Smooth muscle cell (in vitro differentiated cells): ENCODE data around the gene HDGFL3. TPM values are rescaled to one million over a fixed set of nuclear protein-coding genes. Genes with fewer than 3 reads are reported as not detected.

Experiments
- DNase-seq: peaks from one replicate; lab custom pipeline; 2025; ENCODE audit not compliant: unreplicated experiment; lab: John Stamatoyannopoulos, UW
- H2AFZ ChIP-seq: fragments of 200-600 bp; sonication (generic); 2 replicates; pipeline ENCODE4 v1.6.0; 2016; ENCODE audit warnings: antibody characterized with exemption, low read depth, mild to moderate bottlenecking
- H3F3A ChIP-seq: fragments of 200-600 bp; sonication (generic); 2 replicates; pipeline ENCODE4 v1.6.0; 2017; ENCODE audit warnings: antibody characterized with exemption, low read depth
- H3K27ac ChIP-seq: fragments of 200-600 bp; sonication (generic); 2 replicates; pipeline ENCODE4 v1.5.1; 2016; ENCODE audit warnings: low read depth, mild to moderate bottlenecking
- H3K27me3 ChIP-seq: fragments of 200-600 bp; sonication (generic); 2 replicates; pipeline ENCODE4 v1.6.1; 2016; ENCODE audit warnings: low read depth, mild to moderate bottlenecking
- H3K36me3 ChIP-seq: fragments of 200-600 bp; sonication (generic); 2 replicates; pipeline ENCODE4 v1.5.1; 2016; ENCODE audit warnings: low read depth
- H3K4me1 ChIP-seq: fragments of 200-600 bp; sonication (generic); 2 replicates; pipeline ENCODE4 v1.5.1; 2016; ENCODE audit warnings: low read depth
- H3K4me2 ChIP-seq: fragments of 200-600 bp; sonication (generic); 2 replicates; pipeline ENCODE4 v1.6.0; 2016; ENCODE audit warnings: mild to moderate bottlenecking
- H3K4me3 ChIP-seq: fragments of 200-600 bp; sonication (generic); 2 replicates; pipeline ENCODE4 v1.5.1; 2016; ENCODE audit warnings: mild to moderate bottlenecking
- H3K79me2 ChIP-seq: fragments of 200-600 bp; sonication (generic); 2 replicates; pipeline ENCODE4 v1.6.0; 2016; ENCODE audit warnings: low read depth, mild to moderate bottlenecking
- H3K9ac ChIP-seq: fragments of 200-600 bp; sonication (generic); 2 replicates; pipeline ENCODE4 v1.6.0; 2016; ENCODE audit warnings: low read depth
- H3K9me3 ChIP-seq: fragments of 200-600 bp; sonication (generic); replicated peaks from 2 replicates; pipeline ENCODE4 v1.5.1; 2016; ENCODE audit warnings: low read depth
- H4K20me1 ChIP-seq: fragments of 200-600 bp; sonication (generic); 2 replicates; pipeline ENCODE4 v1.6.0; 2016; ENCODE audit warnings: low read depth
- CTCF ChIP-seq: fragments of 200-600 bp; sonication (generic); IDR thresholded peaks from 2 replicates; pipeline ENCODE4 v1.5.1; 2017; ENCODE audit warnings: borderline replicate concordance, mild to moderate bottlenecking, antibody characterized with exemption; ENCODE audit not compliant: insufficient read depth, poor library complexity, severe bottlenecking
- WGBS: methylation state at CpG from one replicate; pipeline ENCODE4 v1.1.7; 2016; ENCODE audit warnings: low lambda C conversion rate; 5-methylcytosine and 5-hydroxymethylcytosine counted together
- polyA plus RNA-seq: library from polyadenylated mRNA; unstranded; fragments of >200 nt; fragmentation: Nextera tagmentation; extraction: Ambion mirVana; gene quantifications from 2 replicates; pipeline ENCODE4 v1.2.1, GENCODE V29; 2016
- total RNA-seq: library from RNA; depleted of rRNA; stranded (reverse); fragments of >200 nt; gene quantifications from 2 replicates; pipeline ENCODE4 v1.2.3, GENCODE V29; 2014

The HDGFL3 gene
- total and polyA plus RNA-seq, 2 experiments from 2014 or later: 36.2 to 62.5 TPM

DNA sequence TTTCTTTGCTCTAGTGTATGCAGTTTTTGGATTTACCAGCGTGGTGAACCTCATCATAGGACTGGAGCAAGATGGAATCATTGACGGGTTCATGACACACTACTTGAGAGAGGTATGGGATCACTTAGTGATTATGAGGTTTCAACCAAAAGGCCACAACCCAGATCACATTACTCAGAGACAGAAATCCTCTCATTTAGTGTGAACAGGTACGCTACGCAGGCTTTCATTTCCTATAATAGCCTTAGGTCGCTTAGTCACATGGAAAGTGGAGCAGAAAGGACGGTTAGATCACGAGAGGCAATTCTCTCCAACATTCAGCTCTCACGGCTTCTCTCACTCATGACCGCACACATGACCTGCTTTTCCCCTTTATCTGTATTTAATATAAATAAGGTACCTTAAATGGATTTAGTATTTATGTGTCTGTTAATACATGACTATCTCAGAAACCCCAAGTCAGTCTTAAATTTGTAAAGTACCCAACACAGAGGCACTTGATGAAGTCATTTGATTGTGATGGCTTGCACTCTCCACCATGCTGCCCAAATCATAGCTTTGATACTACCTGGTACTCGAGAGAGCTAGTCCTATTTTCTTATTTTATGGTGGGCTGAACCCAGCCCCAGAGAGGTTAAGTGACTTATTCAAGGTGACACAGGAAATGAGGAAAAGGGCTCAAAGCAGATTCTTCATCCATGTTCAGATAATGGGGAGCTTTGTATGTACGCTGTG, 91.6 kb downstream of the HDGFL3 start:
- Histone ChIP-seq H3K4me1 (no peaks in the 10 kb centered on the region), H3K4me3 (no peak overlapping the region), H2AFZ (no peak overlapping the region), H3F3A (no peaks in the 10 kb centered on the region), H4K20me1 (no peaks in the 10 kb centered on the region), H3K79me2 (no peaks in the 10 kb centered on the region), H3K27me3 (no peaks in the 10 kb centered on the region), H3K9ac (no peak overlapping the region), H3K27ac (no peak overlapping the region), H3K4me2 (no peak overlapping the region), H3K36me3 (no peaks in the 10 kb centered on the region), H3K9me3 (no peaks in the 10 kb centered on the region)
- TF ChIP-seq CTCF: no peak
- DNase-seq: no peak
- 89% methylated on average over 11 of the region's 11 CpGs for WGBS

GRCh38 chr15:83115410-83115809, 92.2 kb downstream of the HDGFL3 start:
- H3K9me3 ChIP-seq: no peaks in the 10 kb centered on the region

DNA sequence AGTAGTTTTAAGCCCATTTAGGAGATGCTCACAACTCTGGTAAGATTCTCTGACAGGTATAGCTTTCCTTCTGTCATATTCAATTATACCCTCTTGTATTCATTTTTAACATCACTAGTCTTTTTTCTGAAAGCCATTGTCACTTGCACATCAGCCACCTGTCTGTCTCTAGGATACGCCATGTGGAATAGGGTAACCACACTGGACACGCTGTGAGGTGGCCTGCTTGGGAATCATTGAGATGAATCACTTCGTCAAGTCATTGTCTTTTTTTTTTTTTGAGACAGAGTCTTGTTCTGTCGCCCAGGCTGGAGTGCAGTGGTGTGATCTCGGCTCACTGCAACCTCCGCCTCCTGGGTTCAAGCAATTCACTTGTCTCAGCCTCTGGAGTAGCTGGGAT, 92.8 kb downstream of the HDGFL3 start:
- no peaks in the 10 kb centered on the region for H3F3A ChIP-seq

More at GRCh38 chr15:83115410-83115809, 92.2 kb downstream of the HDGFL3 start:
- DNase-seq: no peak
- Histone ChIP-seq H3K27ac (no peak overlapping the region), H2AFZ (no peak overlapping the region), H3K27me3 (peaks cover 5% of the 10 kb centered on the region), H3K4me2 (no peak overlapping the region), H3K9ac (no peak overlapping the region), H3K4me3 (no peak overlapping the region), H3K4me1 (no peaks in the 10 kb centered on the region), H3K36me3 (no peaks in the 10 kb centered on the region), H4K20me1 (no peaks in the 10 kb centered on the region), H3K79me2 (no peaks in the 10 kb centered on the region), H3F3A (no peaks in the 10 kb centered on the region)
- WGBS: 99% methylated on average over 3 of the region's 3 CpGs
- TF ChIP-seq CTCF: no peak

More for the DNA sequence above, 92.8 kb downstream of the HDGFL3 start:
- Histone ChIP-seq H3K36me3 (no peaks in the 10 kb centered on the region), H3K27ac (no peak overlapping the region), H2AFZ (no peak overlapping the region), H3K27me3 (peaks cover 10% of the 10 kb centered on the region), H4K20me1 (no peaks in the 10 kb centered on the region), H3K79me2 (no peaks in the 10 kb centered on the region), H3K4me2 (no peak overlapping the region), H3K4me1 (no peaks in the 10 kb centered on the region), H3K4me3 (no peak overlapping the region), H3K9me3 (no peaks in the 10 kb centered on the region), H3K9ac (no peak overlapping the region)
- no peak for DNase-seq
- TF ChIP-seq CTCF: no peak
- 96% methylated on average over 6 of the region's 6 CpGs for WGBS
